ENCODE results near the gene DCTD. TPM values are rescaled to one million over a fixed set of nuclear protein-coding genes. Genes with fewer than 3 reads are reported as not detected.

DCTD gene
- total RNA-seq (10 to 100 TPM; 73.6 to 78.4 TPM), polyA plus RNA-seq (10 to 100 TPM; 65.1 to 72.0 TPM)
- long read RNA-seq, donor 1, transcript DCTD-202 (6 exons, 1,972 nt), result minor isoform, 67 of 263 reads
- long read RNA-seq, donor 1, transcript DCTD-213 (7 exons, 794 nt), result minor isoform, 9 of 263 reads
- long read RNA-seq, donor 1, transcript DCTD-203 (5 exons, 1,829 nt), result minor isoform, 5 of 263 reads
- long read RNA-seq, donor 1, transcript DCTD-201 (6 exons, 1,931 nt), result major isoform, 156 of 263 reads
- long read RNA-seq, donor 1, partial matches to known transcripts, result 13 of 263 reads
- long read RNA-seq, donor 1, other reads (novel, unspliced or antisense), result 11 of 263 reads
- long read RNA-seq, donor 2, transcript DCTD-202 (6 exons, 1,972 nt), result minor isoform, 9 of 39 reads
- long read RNA-seq, donor 2, transcript DCTD-201 (6 exons, 1,931 nt), result major isoform, 18 of 39 reads
- long read RNA-seq, donor 2, partial matches to known transcripts, result 4 of 39 reads
- long read RNA-seq, donor 2, other reads (novel, unspliced or antisense), result 8 of 39 reads

GRCh38 chr4:182917182-182918043 lies at the start of gene DCTD:
DCTD (minus strand) TSS chr4:182917386; CDS start chr4:182915568, 1,818 bp downstream.
- Histone ChIP-seq H3K27ac (ENCODE audit: low read depth in 1 of 2, low read length in 2 of 2) (peak within 1 kb of the TSS; percentile 46 to 93), H3K36me3 (ENCODE audit: control insufficient read depth in 1 of 2, insufficient read depth in 2 of 2, low read length in 1 of 2) (peaks cover 2% of the 10 kb centered on the region in 2 donors), H3K27me3 (ENCODE audit: control insufficient read depth in 1 of 2, insufficient read depth in 2 of 2, low read length in 1 of 2) (no peaks in the 10 kb centered on the region), H3K4me1 (ENCODE audit: control insufficient read depth in 1 of 2, insufficient read depth in 2 of 2, low read length in 2 of 2) (no peaks in the 10 kb centered on the region), H3K9me3 (ENCODE audit: control insufficient read depth, low read length) (no peaks in the 10 kb centered on the region), H3K4me3 (ENCODE audit: low read length in 2 of 2) (peak within 1 kb of the TSS; percentile 74 to 82)
- DNase-seq (peak; percentile 88 to 93), ATAC-seq (ENCODE audit: low FRiP score) (peak; percentile 87)
- 0 to 1% methylated on average over 44 to 106 of the region's 106 CpGs for WGBS, 2 donors
- intact Hi-C loops (cut with DNase I), result no loop called here

GRCh38 chr4:182960746-182961145 lies 43.6 kb upstream of the DCTD start:
- Histone ChIP-seq H3K36me3 (ENCODE audit: control insufficient read depth in 1 of 2, insufficient read depth in 2 of 2, low read length in 1 of 2) (no peaks in the 10 kb centered on the region), H3K4me1 (ENCODE audit: control insufficient read depth in 1 of 2, insufficient read depth in 2 of 2, low read length in 2 of 2) (no peaks in the 10 kb centered on the region), H3K4me3 (ENCODE audit: low read length in 2 of 2) (no peak overlapping the region), H3K27ac (ENCODE audit: low read depth in 1 of 2, low read length in 2 of 2) (no peak overlapping the region), H3K27me3 (ENCODE audit: control insufficient read depth in 1 of 2, insufficient read depth in 2 of 2, low read length in 1 of 2) (no peaks in the 10 kb centered on the region), H3K9me3 (ENCODE audit: control insufficient read depth, low read length) (peaks cover 3% of the 10 kb centered on the region)
- no peak for DNase-seq
- 78 to 90% methylated on average over 1 of the region's 1 CpG for WGBS, 2 donors
- intact Hi-C loops (cut with DNase I), result no loop called here
- no peak for ATAC-seq (ENCODE audit: low FRiP score)

GRCh38 chr4:182960228-182960627 lies 43.0 kb upstream of the DCTD start:
- DNase-seq (no peak), ATAC-seq (ENCODE audit: low FRiP score) (no peak)
- no peaks in the 10 kb centered on the region for H3K4me1 ChIP-seq (ENCODE audit: control insufficient read depth in 1 of 2, insufficient read depth in 2 of 2, low read length in 2 of 2)
- H3K36me3 ChIP-seq (ENCODE audit: control insufficient read depth in 1 of 2, insufficient read depth in 2 of 2, low read length in 1 of 2), result no peaks in the 10 kb centered on the region
- H3K27ac ChIP-seq (ENCODE audit: low read depth in 1 of 2, low read length in 2 of 2), result no peak overlapping the region
- intact Hi-C loops (cut with DNase I), result no loop called here
- H3K9me3 ChIP-seq (ENCODE audit: control insufficient read depth, low read length), result peaks cover 3% of the 10 kb centered on the region
- no peak overlapping the region for H3K4me3 ChIP-seq (ENCODE audit: low read length in 2 of 2)
- H3K27me3 ChIP-seq (ENCODE audit: control insufficient read depth in 1 of 2, insufficient read depth in 2 of 2, low read length in 1 of 2), result no peaks in the 10 kb centered on the region
- 93 to 94% methylated on average over 9 of the region's 9 CpGs for WGBS, 2 donors

GRCh38 chr4:182955411-182955810 lies 38.2 kb upstream of the DCTD start:
- H3K36me3 ChIP-seq (ENCODE audit: control insufficient read depth in 1 of 2, insufficient read depth in 2 of 2, low read length in 1 of 2), result no peaks in the 10 kb centered on the region
- ATAC-seq (ENCODE audit: low FRiP score) (no peak), DNase-seq (no peak)
- intact Hi-C loops (cut with DNase I), result no loop called here
- no peaks in the 10 kb centered on the region for H3K4me1 ChIP-seq (ENCODE audit: control insufficient read depth in 1 of 2, insufficient read depth in 2 of 2, low read length in 2 of 2)
- H3K9me3 ChIP-seq (ENCODE audit: control insufficient read depth, low read length), result peaks cover 3% of the 10 kb centered on the region
- WGBS, 2 donors, result 63 to 64% methylated on average over 2 of the region's 2 CpGs
- H3K27me3 ChIP-seq (ENCODE audit: control insufficient read depth in 1 of 2, insufficient read depth in 2 of 2, low read length in 1 of 2), result no peaks in the 10 kb centered on the region
- no peak overlapping the region for H3K4me3 ChIP-seq (ENCODE audit: low read length in 2 of 2)
- no peak overlapping the region for H3K27ac ChIP-seq (ENCODE audit: low read depth in 1 of 2, low read length in 2 of 2)

- no peaks in the 10 kb centered on the region for H3K9me3 ChIP-seq (ENCODE audit: control insufficient read depth, low read length)
- no peak overlapping the region for H3K4me3 ChIP-seq (ENCODE audit: low read length in 2 of 2)
- H3K4me1 ChIP-seq (ENCODE audit: control insufficient read depth in 1 of 2, insufficient read depth in 2 of 2, low read length in 2 of 2), result no peaks in the 10 kb centered on the region
- no peak overlapping the region for H3K27ac ChIP-seq (ENCODE audit: low read depth in 1 of 2, low read length in 2 of 2)
- DNase-seq, result no peak
- H3K36me3 ChIP-seq (ENCODE audit: control insufficient read depth in 1 of 2, insufficient read depth in 2 of 2, low read length in 1 of 2), result no peaks in the 10 kb centered on the region
- WGBS, 2 donors, result 68 to 72% methylated on average over 4 of the region's 4 CpGs
- H3K27me3 ChIP-seq (ENCODE audit: control insufficient read depth in 1 of 2, insufficient read depth in 2 of 2, low read length in 1 of 2), result no peaks in the 10 kb centered on the region
- ATAC-seq (ENCODE audit: low FRiP score), result no peak
- intact Hi-C loops (cut with DNase I), result no loop called here
These were observed 27.5 kb upstream of the DCTD start for GRCh38 chr4:182944484-182945213.

DNA sequence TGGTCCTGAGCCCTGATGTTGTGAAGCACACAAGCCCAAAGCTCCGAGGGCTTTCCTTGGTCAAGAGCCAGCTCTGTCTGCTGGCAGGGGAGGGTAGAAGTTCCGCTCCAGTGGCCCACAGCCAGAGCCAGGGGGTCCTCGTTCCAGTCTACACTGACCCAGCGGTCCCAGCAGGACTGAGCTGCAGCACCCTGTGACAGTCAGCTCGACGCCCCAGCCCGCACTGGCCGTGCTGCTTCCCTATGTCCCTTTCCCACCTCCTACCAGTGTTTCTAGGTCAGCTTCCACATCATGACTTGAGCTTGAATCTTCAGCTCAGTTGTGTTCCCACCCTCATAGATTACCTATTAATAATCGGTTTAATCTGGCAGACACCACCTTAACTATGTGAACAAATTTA lies 22.5 kb upstream of the DCTD start:
- Histone ChIP-seq H3K4me1 (ENCODE audit: control insufficient read depth in 1 of 2, insufficient read depth in 2 of 2, low read length in 2 of 2) (no peaks in the 10 kb centered on the region), H3K27me3 (ENCODE audit: control insufficient read depth in 1 of 2, insufficient read depth in 2 of 2, low read length in 1 of 2) (no peaks in the 10 kb centered on the region), H3K27ac (ENCODE audit: low read depth in 1 of 2, low read length in 2 of 2) (no peak overlapping the region), H3K4me3 (ENCODE audit: low read length in 2 of 2) (no peak overlapping the region), H3K9me3 (ENCODE audit: control insufficient read depth, low read length) (no peaks in the 10 kb centered on the region), H3K36me3 (ENCODE audit: control insufficient read depth in 1 of 2, insufficient read depth in 2 of 2, low read length in 1 of 2) (no peaks in the 10 kb centered on the region)
- intact Hi-C loops (cut with DNase I), result loop anchor here (2.0 to 10.0 kb wide), 4 partner anchors 135 to 465 kb away; no protein-coding TSS in a partner anchor
- ATAC-seq (ENCODE audit: low FRiP score) (no peak), DNase-seq (no peak)
- 69 to 70% methylated on average over 9 of the region's 9 CpGs for WGBS, 2 donors

DNA sequence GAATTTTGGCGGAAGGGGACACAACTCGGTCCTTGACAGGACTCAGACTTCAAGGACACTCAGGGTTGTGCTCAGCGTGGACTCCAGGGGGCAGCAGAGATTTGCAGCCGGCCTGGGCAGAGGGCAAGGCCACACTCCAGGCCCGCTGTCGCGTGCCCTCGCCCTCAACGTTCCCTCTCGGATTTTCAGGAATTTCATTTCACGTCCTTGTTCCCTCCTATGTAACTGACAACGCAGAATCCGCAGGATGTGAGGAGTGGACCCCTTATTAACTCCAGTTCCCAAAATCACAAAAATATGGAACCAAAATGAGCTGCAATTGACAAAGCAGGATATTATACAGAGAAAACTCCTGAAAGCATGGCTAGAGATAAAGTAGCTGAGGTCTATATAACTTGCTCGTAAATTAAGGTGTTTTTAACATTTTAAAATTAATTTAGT lies 21.0 kb upstream of the DCTD start:
- H3K36me3 ChIP-seq (ENCODE audit: control insufficient read depth in 1 of 2, insufficient read depth in 2 of 2, low read length in 1 of 2), result no peaks in the 10 kb centered on the region
- no peak overlapping the region for H3K4me3 ChIP-seq (ENCODE audit: low read length in 2 of 2)
- no peaks in the 10 kb centered on the region for H3K9me3 ChIP-seq (ENCODE audit: control insufficient read depth, low read length)
- H3K27me3 ChIP-seq (ENCODE audit: control insufficient read depth in 1 of 2, insufficient read depth in 2 of 2, low read length in 1 of 2), result no peaks in the 10 kb centered on the region
- no peak overlapping the region for H3K27ac ChIP-seq (ENCODE audit: low read depth in 1 of 2, low read length in 2 of 2)
- intact Hi-C loops (cut with DNase I), result loop anchor here (2.0 to 10.0 kb wide), 4 partner anchors 137 to 467 kb away; no protein-coding TSS in a partner anchor
- ATAC-seq (ENCODE audit: low FRiP score), result peak; percentile 95
- WGBS, 2 donors, result 14 to 22% methylated on average over 14 of the region's 14 CpGs
- DNase-seq, result peak; percentile 75 to 89
- H3K4me1 ChIP-seq (ENCODE audit: control insufficient read depth in 1 of 2, insufficient read depth in 2 of 2, low read length in 2 of 2), result no peaks in the 10 kb centered on the region
